ENCODE measurements around the gene SLC47A1.

- TF ChIP-seq CTCF (IDR thresholded peaks at IDR 0.05) (no peak), POLR2A (IDR thresholded peaks at IDR 0.05) (no peak)
Measured at GRCh38 chr17:19494961-19495806, 38.5 kb upstream of the SLC47A1 start.

All from lower leg skin (tissue), 3 donors.